GM19463 (cell line): ENCODE measurements around the gene SERTAD1.

Experiments used
- ATAC-seq: cut with Tn5 transposase; IDR thresholded peaks from one replicate; pipeline ENCODE4 v1.9.1; 2021; ENCODE audit warnings: mild to moderate bottlenecking, moderate library complexity; ENCODE audit not compliant: unreplicated experiment

SERTAD1 gene

DNA sequence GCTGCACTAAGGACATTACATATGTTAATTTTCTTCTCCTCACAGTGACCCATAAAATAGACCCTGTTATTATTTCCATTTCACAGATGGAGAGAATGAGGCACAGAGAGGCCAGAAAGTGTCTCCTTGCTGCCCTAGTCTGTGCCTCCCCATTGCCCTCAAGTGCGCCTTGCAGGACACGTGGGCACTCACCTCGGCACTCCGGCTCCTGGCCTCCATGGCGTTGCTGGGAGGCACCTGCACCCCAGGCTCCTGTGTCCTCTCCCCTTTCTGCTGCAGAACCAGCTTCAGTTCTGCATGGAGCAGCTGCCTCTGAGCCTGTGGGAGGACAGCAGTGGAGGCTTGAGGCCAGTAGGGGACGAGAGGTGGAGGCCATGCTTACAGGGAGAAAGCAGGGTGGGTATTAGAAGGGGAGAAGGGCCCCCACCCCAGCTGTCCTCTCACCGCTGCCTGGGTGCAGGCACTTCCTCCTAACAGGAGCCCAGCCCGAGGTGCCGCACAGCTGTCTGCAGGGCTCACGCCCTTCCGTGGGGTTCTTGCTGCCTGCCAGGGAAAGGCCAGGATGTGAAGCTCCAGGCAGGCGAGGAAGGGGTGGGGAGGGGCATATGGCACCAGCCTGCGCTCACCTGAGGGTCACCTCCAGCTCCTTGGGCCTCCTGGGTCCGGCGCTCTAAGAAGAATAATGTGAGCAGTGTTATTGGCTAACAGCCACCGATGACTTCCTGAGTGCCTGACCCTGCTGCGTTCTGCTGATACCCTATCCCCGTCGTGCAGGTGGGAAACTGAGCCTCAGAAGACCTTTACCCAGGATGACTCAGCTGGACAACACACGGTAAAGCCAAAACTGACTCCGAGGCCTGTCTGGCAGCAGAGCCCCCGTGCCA, 17.8 kb downstream of the SERTAD1 start:
- no peak for ATAC-seq

DNA sequence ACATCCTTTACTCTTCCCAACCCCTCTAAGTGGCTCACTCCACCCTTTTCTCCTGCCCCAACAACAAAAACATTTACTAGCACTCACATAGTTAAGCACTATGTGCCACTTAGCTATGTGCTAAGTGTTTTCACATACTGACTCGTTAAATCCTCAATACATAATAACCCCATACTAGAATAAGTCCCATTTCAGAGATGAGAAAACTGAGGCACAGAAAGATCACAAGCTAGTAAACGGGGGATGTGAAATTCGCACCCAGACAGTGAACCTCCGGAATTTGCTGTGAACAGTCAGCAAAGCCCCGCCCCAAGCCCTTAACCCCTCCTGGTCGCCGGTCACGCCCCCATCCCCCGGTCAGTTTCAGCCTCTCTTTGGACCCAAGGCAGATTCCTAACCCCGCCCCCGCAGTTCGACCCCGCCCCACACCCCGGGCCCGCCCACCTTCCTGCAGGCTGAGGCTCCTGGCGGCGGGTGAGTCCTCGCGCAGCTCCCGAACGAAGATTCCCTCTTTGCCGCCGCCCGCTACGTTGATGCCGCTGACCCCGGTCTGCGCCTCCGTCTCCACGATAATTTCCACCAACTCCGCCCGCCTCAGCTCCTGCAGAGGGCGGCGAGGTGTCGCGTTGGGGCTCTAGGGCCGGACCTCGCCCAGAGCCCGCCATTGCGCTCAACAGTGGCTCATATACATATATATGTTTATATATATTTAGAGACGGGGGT, 22.4 kb downstream of the SERTAD1 start:
- peak; percentile 67 for ATAC-seq

DNA sequence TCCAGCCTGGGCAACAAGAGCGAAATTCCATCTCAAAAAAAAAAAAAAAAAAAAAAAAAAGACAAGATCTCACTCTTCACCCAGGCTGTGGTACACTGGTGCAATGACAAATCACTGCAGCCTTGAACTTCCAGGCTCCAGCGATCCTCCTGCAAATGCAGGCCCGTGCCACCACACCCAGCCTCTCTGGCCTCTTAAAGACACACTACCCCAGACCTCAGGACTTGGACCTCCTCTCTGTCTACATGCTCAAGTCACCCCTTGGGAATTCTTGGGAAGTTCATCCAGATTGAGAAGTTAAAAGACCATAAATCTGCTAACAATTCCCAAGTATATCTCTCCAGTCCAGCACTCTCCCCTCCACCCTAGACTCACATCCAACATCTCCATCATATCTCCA, 25.2 kb downstream of the SERTAD1 start:
- no peak for ATAC-seq

DNA sequence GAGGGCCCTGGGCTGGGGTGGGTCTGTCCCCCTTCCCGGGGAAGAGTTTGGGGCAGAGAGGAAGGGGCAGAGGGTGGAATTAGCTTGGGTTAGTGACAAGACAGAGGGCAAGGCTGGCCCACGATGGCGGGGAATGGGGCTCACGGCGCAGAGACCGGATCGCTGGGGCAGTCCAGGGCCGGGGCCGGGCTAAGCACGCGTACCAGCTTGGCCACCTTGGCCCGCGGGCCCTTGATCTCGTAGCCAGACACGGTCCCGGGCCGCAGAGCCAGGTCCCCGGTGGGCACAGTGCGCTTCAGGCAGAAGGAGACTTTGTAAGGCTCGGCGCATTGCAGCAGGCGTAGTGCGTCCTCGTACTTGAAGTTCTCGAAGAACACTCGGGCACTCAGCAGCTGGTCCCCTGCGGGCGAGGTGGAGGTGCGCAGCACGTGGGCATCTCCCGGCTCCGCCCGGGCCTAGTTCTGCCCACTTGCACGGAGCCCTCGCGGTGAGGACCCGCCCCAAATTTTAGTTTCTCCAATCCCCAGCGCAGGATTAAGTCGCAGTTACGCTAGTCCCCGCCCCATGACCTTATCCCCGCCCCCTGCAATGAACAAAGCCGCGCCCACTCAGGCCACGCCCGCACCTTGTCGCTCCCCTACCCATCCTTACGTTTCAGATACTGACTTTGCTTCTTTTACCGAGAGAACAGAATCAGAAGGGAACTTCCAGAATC, 27.2 kb downstream of the SERTAD1 start:
- ATAC-seq = no peak

DNA sequence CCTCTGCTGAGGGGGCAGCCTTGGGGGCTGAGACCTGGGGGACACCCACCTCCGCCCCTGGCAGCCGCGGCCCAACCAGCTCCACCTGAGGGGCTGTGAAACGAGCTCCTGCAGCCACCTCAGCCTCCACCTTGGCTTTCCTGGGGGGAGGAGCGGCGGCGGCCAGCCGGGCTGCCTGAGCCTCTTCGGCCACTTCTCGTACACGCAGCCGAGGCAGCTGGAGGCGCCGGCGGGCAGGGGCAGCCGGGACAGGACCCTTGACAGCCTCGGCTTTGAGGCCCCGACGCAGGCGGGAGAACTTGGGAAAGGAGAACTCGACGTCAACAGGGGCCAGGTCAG, 28.3 kb downstream of the SERTAD1 start:
- ATAC-seq = no peak

DNA sequence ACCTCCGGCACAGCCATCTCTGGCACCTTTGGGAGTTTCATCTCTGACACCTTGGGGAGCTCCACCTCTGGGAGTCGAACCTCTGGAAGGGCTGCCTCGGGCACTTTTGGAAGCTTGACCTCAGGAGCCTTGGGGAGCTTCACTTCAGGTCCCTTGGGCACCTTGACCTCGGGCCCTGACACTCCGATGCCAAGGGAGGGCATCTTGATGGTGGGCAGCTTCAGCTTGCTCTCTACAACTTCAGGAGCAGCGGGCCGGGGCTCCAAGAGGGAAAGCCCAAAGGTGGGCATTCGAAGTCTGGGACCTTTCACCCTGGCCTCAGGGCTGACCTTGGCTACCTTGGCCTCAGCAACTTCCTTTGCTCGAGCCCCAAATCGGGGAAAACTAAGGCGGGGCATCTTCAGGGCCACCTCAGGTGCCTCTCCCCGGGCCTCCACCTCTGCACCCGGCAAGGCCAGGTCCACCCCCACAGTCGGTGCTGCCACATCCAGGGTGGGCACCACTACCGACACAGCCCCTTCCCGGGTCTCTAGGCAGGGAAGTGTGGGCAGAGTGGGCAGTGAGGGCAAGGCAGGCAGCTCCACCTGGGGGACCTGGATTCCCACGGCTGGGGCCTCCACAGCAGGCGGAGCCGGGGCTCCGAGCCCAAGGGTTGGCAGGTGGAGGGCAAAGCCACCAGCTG, 28.8 kb downstream of the SERTAD1 start:
- ATAC-seq = no peak

DNA sequence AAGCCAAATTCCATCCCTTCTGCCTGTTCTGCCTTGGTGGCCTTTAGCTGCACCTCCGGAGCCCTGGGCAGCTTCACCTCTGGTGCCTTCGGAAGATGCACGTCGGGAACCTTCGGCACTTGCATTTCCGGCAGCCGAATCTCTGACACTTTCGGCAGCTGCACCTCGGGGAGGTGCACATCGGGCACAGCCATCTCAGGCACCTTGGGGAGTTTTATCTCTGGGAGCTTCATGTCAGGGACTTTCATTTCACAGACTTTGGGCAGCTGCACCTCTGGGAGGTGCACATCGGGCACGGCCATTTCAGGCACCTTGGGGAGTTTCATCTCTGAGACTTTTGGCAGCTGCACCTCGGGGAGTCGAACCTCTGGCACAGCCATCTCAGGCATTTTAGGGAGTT, 29.8 kb downstream of the SERTAD1 start:
- no peak for ATAC-seq

DNA sequence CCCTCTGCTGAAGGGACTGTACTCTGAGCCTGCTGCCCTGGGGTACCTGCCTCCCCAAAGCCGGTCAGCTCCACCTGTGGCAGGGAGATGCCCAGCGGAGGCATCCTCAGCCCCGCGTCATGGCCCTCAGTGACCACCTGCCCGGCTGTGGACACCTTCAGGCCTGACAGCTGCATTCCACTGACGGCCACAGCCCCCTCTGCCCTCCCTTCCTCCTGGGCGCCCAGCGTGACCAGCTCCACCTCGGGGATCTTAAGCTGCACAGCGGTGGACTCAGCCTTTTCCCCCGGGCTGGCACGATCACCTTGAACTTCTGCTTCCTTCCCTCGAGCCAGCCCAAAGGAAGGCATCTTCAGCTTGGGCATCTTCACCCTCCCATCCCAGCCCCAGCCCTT, 31.0 kb downstream of the SERTAD1 start:
- ATAC-seq = no peak

DNA sequence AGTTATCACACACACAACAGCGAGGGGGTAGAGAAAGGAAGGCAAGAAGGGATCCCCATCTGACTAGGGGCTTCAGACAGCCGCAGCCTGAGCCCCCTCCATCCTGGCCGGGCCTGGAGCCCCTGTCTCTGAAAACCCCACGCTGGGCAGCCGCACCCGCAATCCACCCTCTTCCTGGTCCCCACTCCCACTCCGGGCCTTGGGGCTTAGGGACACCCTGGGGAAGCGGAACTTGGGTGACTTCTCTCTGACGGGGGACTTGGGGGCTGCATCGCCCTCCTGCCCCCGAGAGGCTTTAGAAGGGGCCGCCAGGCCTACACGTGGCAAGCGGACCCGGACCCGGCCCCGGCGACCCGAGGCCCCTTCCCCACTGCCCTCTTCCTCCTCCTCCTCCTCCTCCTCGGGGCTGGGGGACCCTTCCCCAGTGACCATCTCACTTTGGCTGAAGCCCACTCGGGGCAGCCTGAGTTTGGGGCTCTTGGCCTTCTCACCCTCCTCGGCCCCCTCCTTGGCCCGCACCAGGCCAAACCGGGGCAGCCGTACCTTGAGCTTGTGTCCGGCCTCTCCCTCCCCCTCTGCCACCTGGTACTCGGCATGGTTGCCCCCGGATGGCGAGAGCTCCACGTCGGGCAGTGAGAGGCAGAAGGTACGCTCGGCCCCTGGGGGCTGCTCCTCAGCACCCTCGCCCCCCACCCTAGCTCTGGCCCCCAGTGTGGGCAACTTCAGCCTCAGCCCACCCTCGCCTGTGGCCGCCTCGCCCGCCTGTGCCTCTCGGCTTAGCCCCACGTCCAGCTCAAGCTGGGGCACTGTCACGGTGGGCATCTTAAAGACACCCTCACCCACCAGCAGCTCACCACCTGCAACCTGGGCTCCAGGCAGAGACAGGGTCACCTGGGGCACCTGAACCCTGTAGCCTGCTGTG, 31.6 kb downstream of the SERTAD1 start:
- no peak for ATAC-seq

DNA sequence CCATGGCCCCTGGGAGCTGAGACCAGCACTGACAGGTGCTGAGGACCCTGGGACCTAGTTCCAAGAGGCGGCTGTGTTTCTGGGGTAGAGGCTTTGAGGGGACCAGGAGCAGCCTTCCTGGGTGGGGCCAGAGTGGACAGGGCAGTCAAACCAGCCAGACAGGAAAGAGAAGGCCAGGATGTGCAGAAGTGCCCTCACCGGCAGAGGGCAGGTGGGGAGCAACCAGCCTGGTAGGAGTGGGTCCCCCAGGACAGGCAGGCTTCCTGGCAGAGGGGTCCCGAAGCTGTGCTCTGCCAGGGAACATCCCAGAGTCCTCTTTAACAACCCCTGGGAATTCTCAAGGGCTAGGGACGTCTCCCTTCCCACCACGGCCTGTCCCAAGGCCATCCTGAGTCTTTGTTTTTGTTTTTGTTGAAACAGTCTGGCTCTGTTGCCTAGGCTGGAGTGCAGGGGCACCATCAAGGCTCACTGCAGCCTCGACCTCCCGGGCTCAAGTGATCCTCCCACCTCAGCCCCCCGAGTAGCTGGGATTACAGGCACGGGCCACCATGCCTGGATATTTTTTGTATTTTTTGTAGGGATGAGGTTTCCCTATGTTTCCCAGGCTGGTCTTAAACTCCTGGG, 32.8 kb downstream of the SERTAD1 start:
- no peak for ATAC-seq

DNA sequence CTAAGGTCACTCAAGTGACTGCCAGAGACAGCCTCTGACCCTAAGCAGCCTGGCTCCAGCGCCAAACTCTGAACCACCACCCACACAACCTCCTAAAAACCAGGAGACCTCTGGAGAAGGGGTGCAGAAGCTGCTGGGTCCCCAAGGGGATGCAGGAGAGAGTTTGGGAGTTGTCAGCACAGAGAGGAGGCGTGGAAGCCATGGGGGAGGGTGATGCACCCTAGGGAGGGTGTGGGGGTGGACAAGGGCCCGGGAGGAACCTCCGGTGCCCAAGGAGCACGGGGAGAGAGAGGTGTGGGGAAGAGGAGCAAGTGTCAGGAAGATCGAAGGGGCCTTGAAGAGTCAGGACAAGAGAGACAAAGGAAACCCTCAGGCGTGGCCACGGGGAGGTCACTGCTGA, 33.7 kb downstream of the SERTAD1 start:
- ATAC-seq = no peak

DNA sequence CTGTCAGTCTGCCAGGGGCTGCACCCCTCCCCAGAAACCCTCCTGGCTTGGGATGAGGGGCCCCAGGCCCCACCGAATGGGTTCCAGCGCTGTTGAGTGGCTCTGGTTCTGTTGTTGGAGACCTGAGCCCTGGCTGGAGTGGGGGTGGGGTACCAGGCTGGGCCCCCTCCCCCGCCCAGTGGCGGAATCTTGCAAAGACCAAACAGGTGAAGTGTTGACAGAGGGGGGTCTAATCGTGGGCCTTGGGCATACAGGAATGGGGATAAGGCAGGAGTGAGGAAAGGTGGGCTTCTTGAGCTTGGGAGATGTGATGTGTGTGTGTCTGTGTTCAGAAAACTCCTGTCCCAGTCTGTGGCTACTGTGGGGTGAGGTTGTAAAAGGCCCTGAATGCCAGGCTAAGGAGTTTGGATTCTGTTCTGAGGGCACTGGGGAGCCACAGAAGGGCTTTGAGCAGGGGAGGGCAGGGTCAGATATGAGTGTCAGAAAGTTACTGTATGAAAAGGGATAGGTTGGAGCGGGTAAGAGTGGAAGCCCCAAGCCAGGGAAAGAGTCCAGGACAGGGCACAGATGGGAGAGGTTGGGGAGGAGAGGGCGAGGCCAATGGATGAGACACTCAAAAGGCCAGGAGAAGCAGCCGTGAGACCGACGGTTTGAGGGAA, 35.6 kb downstream of the SERTAD1 start, which contains the start of gene HIPK4:
Gene HIPK4 (minus strand): TSS at position 98 of the 659 bp plus-strand sequence. CDS start 279 bp downstream, outside the sequence.
- ATAC-seq = no peak

DNA sequence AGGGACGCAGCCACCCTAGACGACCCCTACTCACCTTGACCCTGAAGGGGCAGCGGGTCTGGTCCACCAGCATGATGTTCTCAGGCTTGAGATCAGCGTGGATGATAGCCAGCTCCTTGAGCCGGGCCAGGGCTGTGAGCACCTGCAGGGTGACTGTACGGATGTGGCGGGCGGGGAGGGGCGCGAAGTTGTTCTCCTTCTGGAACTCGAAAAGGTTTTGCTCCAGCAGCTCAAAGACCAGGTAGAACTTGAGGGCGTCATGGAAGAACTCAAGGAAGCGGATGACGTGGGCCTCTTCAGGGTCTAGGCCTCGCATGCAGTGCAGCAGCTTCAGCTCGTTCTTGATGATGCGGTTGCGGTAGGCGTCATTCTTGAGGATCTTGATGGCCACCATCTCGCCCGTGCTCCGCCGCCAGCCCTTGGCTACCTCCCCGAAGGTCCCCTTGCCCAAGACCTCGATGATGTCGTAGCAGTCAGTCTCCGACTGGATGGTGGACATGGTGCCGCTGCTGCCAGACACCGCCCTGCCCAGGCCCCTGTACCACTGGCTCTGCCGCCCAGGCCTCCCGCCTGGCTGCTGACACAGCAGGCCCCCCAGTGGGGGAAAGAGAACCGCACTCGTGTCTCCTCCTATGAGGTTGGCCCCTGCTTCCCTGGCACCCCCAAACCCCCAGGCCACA, 36.2 kb downstream of the SERTAD1 start:
- no peak for ATAC-seq

DNA sequence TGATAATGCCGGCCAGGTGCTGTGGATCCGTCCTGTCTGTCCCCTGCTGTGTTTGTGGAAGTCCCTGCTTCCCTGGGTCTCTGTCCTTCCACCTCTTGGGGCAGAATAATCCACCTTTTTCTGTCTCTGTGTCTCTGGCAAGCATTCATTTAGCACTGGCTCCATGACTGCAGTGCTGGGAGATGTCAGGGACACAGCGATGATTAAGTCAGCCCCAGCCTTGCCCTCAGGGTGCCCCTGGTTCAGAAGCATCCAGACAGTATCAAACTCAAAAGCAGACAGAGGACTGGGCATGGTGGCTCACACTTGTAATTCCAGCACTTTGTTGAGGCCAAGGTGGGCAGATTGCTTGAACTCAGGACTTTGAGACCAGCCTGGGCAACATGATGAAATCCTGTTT, 37.3 kb downstream of the SERTAD1 start:
- ATAC-seq = no peak

DNA sequence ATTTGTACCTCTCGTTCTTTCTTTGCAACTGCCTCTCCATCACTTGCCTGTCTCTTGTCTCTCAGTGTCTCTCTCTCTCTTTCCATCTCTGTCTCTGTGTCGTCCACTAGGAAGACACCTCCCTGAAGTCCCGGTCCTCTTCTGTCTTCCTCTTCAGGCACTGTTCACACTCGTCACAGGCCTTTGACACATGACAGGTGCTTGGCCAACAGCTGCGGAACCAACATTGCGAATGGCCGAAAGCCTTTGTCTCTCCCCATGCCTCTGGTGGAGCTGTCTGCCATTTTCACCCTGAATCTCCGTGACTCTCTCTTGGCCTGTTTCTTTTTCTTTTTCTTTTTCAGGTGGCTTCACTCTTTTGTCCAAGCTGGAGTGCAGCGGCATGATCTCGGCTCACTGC, 38.6 kb downstream of the SERTAD1 start:
- no peak for ATAC-seq

DNA sequence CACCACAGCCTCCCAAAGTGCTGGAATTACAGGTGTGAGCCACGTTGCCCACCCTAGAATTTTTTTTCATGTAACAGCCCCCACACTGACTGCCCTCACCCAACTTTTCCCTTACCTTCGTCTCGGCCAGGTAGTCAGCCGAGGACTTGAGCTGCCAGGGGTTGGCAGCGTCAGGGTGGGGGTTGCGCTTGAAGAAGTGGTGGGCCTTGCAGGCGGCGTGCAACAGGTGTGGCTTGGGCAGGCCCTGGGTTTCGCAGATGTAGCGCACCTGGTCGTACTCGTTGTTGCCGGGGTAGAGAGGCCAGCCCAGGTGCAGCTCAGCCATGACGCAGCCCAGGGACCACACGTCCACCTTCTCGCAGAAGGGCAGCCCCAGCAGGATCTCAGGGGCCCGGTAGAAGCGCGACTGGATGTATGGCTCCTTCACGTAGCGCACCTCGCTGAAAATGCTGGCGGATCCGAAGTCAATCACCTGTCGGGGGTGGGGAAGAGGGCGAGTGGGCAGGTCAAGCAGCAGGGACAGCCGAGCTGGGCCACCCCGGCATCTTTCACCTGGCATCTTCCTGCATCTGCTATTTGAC, 42.0 kb downstream of the SERTAD1 start:
- ATAC-seq = no peak

DNA sequence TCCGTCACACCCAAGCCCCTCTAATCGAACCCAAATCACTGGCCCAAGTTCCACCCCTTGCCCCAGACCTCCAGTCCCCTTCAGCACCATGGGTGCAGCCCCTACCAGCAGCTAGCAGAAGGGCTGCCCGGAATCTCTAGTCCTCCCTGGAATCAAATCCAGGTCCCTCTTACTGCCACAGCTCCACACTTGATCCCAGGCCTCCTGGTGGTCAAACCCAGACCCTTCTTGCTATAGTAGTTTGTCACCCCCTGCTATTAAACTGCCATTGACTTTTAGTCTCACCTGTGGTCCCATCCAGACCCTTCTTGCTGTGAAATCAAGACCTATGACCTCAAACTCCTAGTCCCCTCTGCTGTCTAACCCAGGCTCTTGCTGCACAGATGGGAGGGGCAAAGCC, 44.5 kb downstream of the SERTAD1 start:
- ATAC-seq = no peak
